HepG2 (cell line): ENCODE measurements around the gene MAPKAPK3. TPM values are rescaled to one million over a fixed set of nuclear protein-coding genes. Genes with fewer than 3 reads are reported as not detected.

Experiments
- AGO2 ChIP-seq: fragments of 200-400 bp; formaldehyde crosslinking; optimal IDR thresholded peaks from 2 replicates; pipeline ENCODE3; 2017; ENCODE audit warnings: mild to moderate bottlenecking, low read depth, low read length, moderate library complexity
- AKAP8 ChIP-seq: sonication (generic); formaldehyde crosslinking; IDR thresholded peaks from 2 replicates; pipeline ENCODE4 v1.5.1; 2020; ENCODE audit warnings: mild to moderate bottlenecking, missing genetic modification reagents
- BATF2 ChIP-seq: sonication (generic); formaldehyde crosslinking; IDR thresholded peaks from 2 replicates; pipeline ENCODE4 v1.8.0; 2022; ENCODE audit warnings: mild to moderate bottlenecking, missing genetic modification reagents, moderate library complexity
- CEBPG ChIP-seq: IDR thresholded peaks from 2 replicates; pipeline ENCODE4 v1.6.1; 2016
- CEBPZ ChIP-seq: IDR thresholded peaks from 2 replicates; pipeline ENCODE4 v1.6.1; 2012; ENCODE audit warnings: low read length, improper control_type of control experiment
- ELF1 ChIP-seq: sonication (generic); formaldehyde crosslinking; IDR thresholded peaks from 2 replicates; pipeline ENCODE4 v1.4.0; 2020; ENCODE audit warnings: missing genetic modification reagents
- GPBP1L1 ChIP-seq: sonication (generic); formaldehyde crosslinking; IDR thresholded peaks from 2 replicates; pipeline ENCODE4 v1.5.0; 2020; ENCODE audit warnings: mild to moderate bottlenecking, missing genetic modification reagents
- HNF1A ChIP-seq, 2 experiments: sonication (generic) in 1 of 2; formaldehyde crosslinking in 1 of 2; IDR thresholded peaks; 2 replicates each; pipeline versions ENCODE4 v1.4.0 to v1.6.1; 2016 to 2020; ENCODE audit warnings: borderline replicate concordance in 1 of 2, low read depth in 1 of 2, mild to moderate bottlenecking in 1 of 2, missing genetic modification reagents in 1 of 2
- IKZF5 ChIP-seq: IDR thresholded peaks from 2 replicates; pipeline ENCODE4 v1.6.1; 2018; ENCODE audit warnings: missing genetic modification reagents, mild to moderate bottlenecking, missing compliant biosample characterization
- KDM1A ChIP-seq: IDR thresholded peaks from 2 replicates; pipeline ENCODE4 v1.6.1; 2016; ENCODE audit warnings: missing compliant biosample characterization
- KDM2A ChIP-seq: sonication (generic); formaldehyde crosslinking; IDR thresholded peaks from 2 replicates; pipeline ENCODE4 v1.4.0; 2020; ENCODE audit warnings: low read depth, missing genetic modification reagents, borderline replicate concordance
- KLF11 ChIP-seq: IDR thresholded peaks from 2 replicates; pipeline ENCODE4 v1.6.1; 2016; ENCODE audit warnings: missing compliant biosample characterization
- MIXL1 ChIP-seq: IDR thresholded peaks from 2 replicates; pipeline ENCODE4 v1.6.1; 2016
- MYNN ChIP-seq: sonication (generic); formaldehyde crosslinking; IDR thresholded peaks from 2 replicates; pipeline ENCODE4 v1.4.0; 2020; ENCODE audit warnings: mild to moderate bottlenecking, low read depth, missing genetic modification reagents
- RARG ChIP-seq: sonication (generic); formaldehyde crosslinking; IDR thresholded peaks from 2 replicates; pipeline ENCODE4 v1.4.0; 2020; ENCODE audit warnings: low read depth, mild to moderate bottlenecking, missing genetic modification reagents
- ZNF12 ChIP-seq: sonication (generic); formaldehyde crosslinking; IDR thresholded peaks from 2 replicates; pipeline ENCODE4 v1.5.0; 2020; ENCODE audit warnings: missing genetic modification reagents
- ZNF329 ChIP-seq: sonication (generic); formaldehyde crosslinking; IDR thresholded peaks from 2 replicates; pipeline ENCODE4 v1.9.0; 2021; ENCODE audit warnings: low read depth, mild to moderate bottlenecking, missing genetic modification reagents
- polyA plus RNA-seq, 8 experiments: library from polyadenylated mRNA; depleted of rRNA in 3 of 8; stranded (reverse) in 7 of 8; unstranded in 1 of 8; fragments of >200 nt; fragmentation: Illumina TruSeq in 4 of 8; extraction: Trizol in 4 of 8; gene quantifications; 2 replicates each; pipeline versions ENCODE4 v1.2.1 to v1.2.3, GENCODE V29; 2011 to 2016; ENCODE audit warnings: low read depth in 4 of 8, missing spikeins in 1 of 8, mixed read lengths in 1 of 8; ENCODE audit not compliant: insufficient read depth in 1 of 8
- total RNA-seq, 5 experiments: library from RNA; depleted of rRNA; stranded (reverse); fragments of >200 nt; fragmentation: Illumina TruSeq; extraction: Trizol; gene quantifications; 2 replicates each; pipeline ENCODE4 v1.2.3, GENCODE V29; 2016; ENCODE audit warnings: low read depth in 1 of 5

MAPKAPK3 gene
- total and polyA plus RNA-seq, 2 of the 13 experiments (the other 11 are each of a cell fraction or from before 2014, with no cell fraction given), result 39.9 to 41.2 TPM

GRCh38 chr3:50587806-50588758, 28.9 kb upstream of the MAPKAPK3 start (continued):
- TF ChIP-seq KLF11, result no peak
- TF ChIP-seq KDM2A (CRISPR knock-in tag), result peak; percentile 47; the same call in 1 of the 2 replicates
- TF ChIP-seq KDM1A (CRISPR knock-in tag), result peak; percentile 100
- TF ChIP-seq AGO2, result peak; percentile 61
- no peak for TF ChIP-seq MYNN (CRISPR knock-in tag)
- TF ChIP-seq ZNF12 (CRISPR knock-in tag), result 0 out of 2 replicates have a peak, but pooled peaks have one; percentile 32
- no peak for TF ChIP-seq CEBPZ
- no peak; the same call in 1 of the 2 replicates for TF ChIP-seq HNF1A (IDR thresholded peaks at IDR 0.05; ENCODE audit: low read depth)
- peak; percentile 14; the same call in 1 of the 2 replicates for TF ChIP-seq HNF1A (CRISPR knock-in tag; IDR thresholded peaks at IDR 0.05; ENCODE audit: borderline replicate concordance)
- TF ChIP-seq GPBP1L1 (CRISPR knock-in tag), result no peak
- no peak for TF ChIP-seq MIXL1 (CRISPR knock-in tag)
- TF ChIP-seq RARG (CRISPR knock-in tag), result no peak
- no peak; the same call in none of the 2 replicates for TF ChIP-seq AKAP8 (CRISPR knock-in tag)
- TF ChIP-seq ELF1 (CRISPR knock-in tag), result peak; percentile 41; the same call in 1 of the 2 replicates
- TF ChIP-seq ZNF329 (CRISPR knock-in tag), result peak; percentile 78; the same call in 1 of the 2 replicates
- TF ChIP-seq BATF2 (CRISPR knock-in tag), result no peak
- TF ChIP-seq IKZF5 (CRISPR knock-in tag), result peak; percentile 78; the same call in 1 of the 2 replicates
- TF ChIP-seq CEBPG, result peak; percentile 43; the same call in 1 of the 2 replicates
